A673 (cell line): ENCODE results near the gene ERH. TPM values are rescaled to one million over a fixed set of nuclear protein-coding genes. Genes with fewer than 3 reads are reported as not detected.

Experiments
- BruUV-seq: library from RNA; stranded (reverse); fragments of 400-500 nt; replicated peaks from 2 replicates; lab custom pipeline; 2021; lab: Mats Ljungman, UMichigan
- CTCF ChIA-PET: fragments of 300-600 bp; sonication (Branson Sonifier 250); formaldehyde crosslinking; loops from one replicate; lab custom pipeline; 2022; ENCODE audit warnings: antibody characterized with exemption; lab: Charles Lee
- POLR2A ChIA-PET: fragments of 300-600 bp; sonication (Branson Sonifier 250); formaldehyde crosslinking; loops from one replicate; lab custom pipeline; 2022; ENCODE audit warnings: antibody characterized with exemption; ENCODE audit not compliant: low non-redundant PET; lab: Charles Lee
- DNase-seq: peaks from one replicate; pipeline ENCODE4 v3.0.0-alpha.2; 2015; ENCODE audit warnings: low spot score
- H3K27ac ChIP-seq: fragments of 200-600 bp; sonication (generic); 2 replicates; pipeline ENCODE4 v1.5.1; 2016; ENCODE audit warnings: mixed run types, low read depth, mild to moderate bottlenecking, mixed read lengths, antibody characterized with exemption, low read length; ENCODE audit not compliant: poor library complexity, severe bottlenecking
- H3K27me3 ChIP-seq: fragments of 200-600 bp; sonication (generic); replicated peaks from 2 replicates; pipeline ENCODE4 v1.6.1; 2017; ENCODE audit warnings: mixed run types, low read depth, mild to moderate bottlenecking, mixed read lengths, antibody characterized with exemption, low read length; ENCODE audit not compliant: insufficient read depth, poor library complexity
- H3K36me3 ChIP-seq: fragments of 200-600 bp; sonication (generic); 2 replicates; pipeline ENCODE4 v1.6.1; 2016; ENCODE audit warnings: mixed run types, mild to moderate bottlenecking, mixed read lengths, antibody characterized with exemption, low read length; ENCODE audit not compliant: insufficient read depth, poor library complexity, severe bottlenecking
- H3K4me1 ChIP-seq: fragments of 200-600 bp; sonication (generic); 2 replicates; pipeline ENCODE4 v1.6.1; 2017; ENCODE audit warnings: mixed run types, mild to moderate bottlenecking, mixed read lengths, antibody characterized with exemption, low read length; ENCODE audit not compliant: insufficient read depth, poor library complexity, severe bottlenecking
- H3K4me3 ChIP-seq: fragments of 200-600 bp; sonication (generic); 2 replicates; pipeline ENCODE4 v1.5.1; 2016; ENCODE audit warnings: low read depth, mixed run types, mild to moderate bottlenecking, mixed read lengths, low read length; ENCODE audit not compliant: poor library complexity, severe bottlenecking
- H3K9me3 ChIP-seq: fragments of 200-600 bp; sonication (generic); 2 replicates; pipeline ENCODE4 v1.6.1; 2016; ENCODE audit warnings: mixed run types, low read depth, mild to moderate bottlenecking, mixed read lengths, antibody characterized with exemption, low read length; ENCODE audit not compliant: poor library complexity, severe bottlenecking
- EZH2 ChIP-seq: fragments of 200-600 bp; sonication (generic); IDR thresholded peaks from 2 replicates; pipeline ENCODE4 v1.6.1; 2017; ENCODE audit warnings: borderline replicate concordance, low read depth, mild to moderate bottlenecking, mixed read lengths, antibody characterized with exemption, low read length; ENCODE audit not compliant: poor library complexity, severe bottlenecking
- intact Hi-C: fragments of 100-400 bp; cut with micrococcal nuclease; formaldehyde crosslinking; loops from one replicate; pipeline ENCODE4 v1.10.0; 2022; ENCODE audit not compliant: unreplicated experiment
- total RNA-seq: library from RNA; stranded (reverse); gene quantifications from 2 replicates; pipeline ENCODE4 v1.2.3, GENCODE V29; 2021
- TF ChIP-seq, protein P1 (sequence below): fragments of 300-800, 200-600 bp; sonication (generic); conservative IDR thresholded peaks from 2 replicates; pipeline ENCODE4 v1.5.1; 2017; ENCODE audit warnings: low read depth, mild to moderate bottlenecking, antibody characterized with exemption, low read length, moderate library complexity, mixed read lengths

The ERH gene
- total RNA-seq, 1 experiment from 2014 or later, result 472 TPM

DNA sequence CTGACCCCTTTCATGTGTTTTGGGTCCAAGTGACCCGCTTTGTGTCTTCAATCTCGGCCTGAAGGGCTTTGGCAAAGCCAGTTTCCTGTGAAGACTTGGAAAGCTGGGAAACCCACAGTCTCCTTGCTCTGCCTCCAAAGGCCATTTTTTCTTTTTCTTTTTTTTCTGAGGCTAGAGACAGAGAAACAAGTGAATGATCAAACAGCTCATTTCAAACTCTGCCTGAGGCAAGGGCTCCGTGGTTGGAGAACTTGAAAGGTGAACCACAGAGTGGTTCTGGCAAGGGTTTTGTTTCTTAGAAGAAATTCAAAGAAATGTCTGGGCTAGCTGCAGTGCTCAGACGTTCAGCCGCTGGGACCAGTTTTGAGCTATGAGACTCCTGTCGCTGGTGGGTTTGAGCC lies 62.7 kb downstream of the ERH start:
- H3K36me3 ChIP-seq, result no peaks in the 10 kb centered on the region
- no TSS peak for BruUV-seq
- H3K4me3 ChIP-seq, result no peak overlapping the region
- no peaks in the 10 kb centered on the region for H3K4me1 ChIP-seq
- no peaks in the 10 kb centered on the region for H3K9me3 ChIP-seq
- H3K27ac ChIP-seq, result no peak overlapping the region
- POLR2A ChIA-PET, result no interaction called here
- no peak for DNase-seq
- intact Hi-C loops, result no loop called here
- no peak for TF ChIP-seq EZH2
- TF ChIP-seq, protein P1, sequence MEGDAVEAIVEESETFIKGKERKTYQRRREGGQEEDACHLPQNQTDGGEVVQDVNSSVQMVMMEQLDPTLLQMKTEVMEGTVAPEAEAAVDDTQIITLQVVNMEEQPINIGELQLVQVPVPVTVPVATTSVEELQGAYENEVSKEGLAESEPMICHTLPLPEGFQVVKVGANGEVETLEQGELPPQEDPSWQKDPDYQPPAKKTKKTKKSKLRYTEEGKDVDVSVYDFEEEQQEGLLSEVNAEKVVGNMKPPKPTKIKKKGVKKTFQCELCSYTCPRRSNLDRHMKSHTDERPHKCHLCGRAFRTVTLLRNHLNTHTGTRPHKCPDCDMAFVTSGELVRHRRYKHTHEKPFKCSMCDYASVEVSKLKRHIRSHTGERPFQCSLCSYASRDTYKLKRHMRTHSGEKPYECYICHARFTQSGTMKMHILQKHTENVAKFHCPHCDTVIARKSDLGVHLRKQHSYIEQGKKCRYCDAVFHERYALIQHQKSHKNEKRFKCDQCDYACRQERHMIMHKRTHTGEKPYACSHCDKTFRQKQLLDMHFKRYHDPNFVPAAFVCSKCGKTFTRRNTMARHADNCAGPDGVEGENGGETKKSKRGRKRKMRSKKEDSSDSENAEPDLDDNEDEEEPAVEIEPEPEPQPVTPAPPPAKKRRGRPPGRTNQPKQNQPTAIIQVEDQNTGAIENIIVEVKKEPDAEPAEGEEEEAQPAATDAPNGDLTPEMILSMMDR, result no peak
- CTCF ChIA-PET, result no interaction called here
- no peaks in the 10 kb centered on the region for H3K27me3 ChIP-seq

DNA sequence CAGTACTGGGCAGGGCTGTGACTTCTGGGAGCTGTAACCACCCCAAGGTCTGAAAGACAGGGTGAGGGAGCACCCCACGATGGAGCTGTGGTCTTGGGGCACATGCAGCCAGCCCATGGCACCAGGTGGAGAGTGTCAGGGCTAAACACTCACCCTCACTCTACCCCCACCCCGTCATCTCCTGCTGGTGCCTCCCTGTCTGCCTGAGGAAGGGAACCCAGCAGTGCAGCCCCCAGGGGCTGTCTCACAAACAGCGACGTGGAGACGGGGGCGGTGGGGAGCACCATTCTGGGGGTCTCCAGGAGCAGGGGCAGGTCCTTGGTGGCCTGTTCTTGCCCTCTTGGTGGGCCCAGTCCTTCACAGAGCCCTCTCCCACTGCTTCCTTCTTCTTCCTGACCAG lies 63.5 kb downstream of the ERH start:
- H3K9me3 ChIP-seq, result no peaks in the 10 kb centered on the region
- no peak for DNase-seq
- POLR2A ChIA-PET, result no interaction called here

DNA sequence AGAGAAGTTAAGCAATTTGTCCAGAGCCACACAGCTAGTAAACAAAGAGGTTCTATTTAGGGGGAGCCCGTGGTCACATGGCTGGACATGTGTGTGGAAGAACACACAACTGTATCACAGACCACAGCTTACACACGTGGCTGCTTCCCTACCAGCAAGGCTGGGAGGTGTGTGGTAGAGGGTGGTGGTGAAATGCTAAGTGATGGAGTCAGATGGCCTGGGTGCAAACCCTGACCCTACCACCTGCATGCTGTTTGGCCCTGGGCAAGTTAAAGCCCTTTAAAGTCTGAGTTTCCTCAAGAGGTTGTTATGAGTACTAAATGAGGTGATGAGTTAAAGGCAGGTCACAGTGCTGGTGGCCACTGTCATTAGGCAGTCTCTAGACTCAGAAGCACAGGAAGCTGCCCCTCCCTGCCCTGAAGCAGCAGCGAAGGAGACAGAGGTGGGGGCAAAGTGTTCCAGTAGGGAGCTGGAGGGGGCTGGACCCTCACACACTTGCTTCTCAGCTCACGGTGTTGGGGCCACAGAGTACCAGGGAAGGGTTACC lies 64.2 kb downstream of the ERH start:
- intact Hi-C loops, result no loop called here
- Histone ChIP-seq H3K36me3 (no peaks in the 10 kb centered on the region), H3K27ac (no peak overlapping the region), H3K9me3 (no peaks in the 10 kb centered on the region), H3K4me1 (no peaks in the 10 kb centered on the region), H3K4me3 (no peak overlapping the region), H3K27me3 (no peaks in the 10 kb centered on the region)
- POLR2A ChIA-PET, result no interaction called here
- no TSS peak for BruUV-seq
- CTCF ChIA-PET, result no interaction called here
- TF ChIP-seq EZH2, result no peak
- TF ChIP-seq, protein P1, result no peak
- no peak for DNase-seq

More for the DNA sequence above, 63.5 kb downstream of the ERH start:
- Histone ChIP-seq H3K36me3 (no peaks in the 10 kb centered on the region), H3K27me3 (no peaks in the 10 kb centered on the region), H3K4me1 (no peaks in the 10 kb centered on the region), H3K27ac (no peak overlapping the region), H3K4me3 (no peak overlapping the region)
- no TSS peak for BruUV-seq
- intact Hi-C loops, result no loop called here
- CTCF ChIA-PET, result no interaction called here
- no peak for TF ChIP-seq EZH2

DNA sequence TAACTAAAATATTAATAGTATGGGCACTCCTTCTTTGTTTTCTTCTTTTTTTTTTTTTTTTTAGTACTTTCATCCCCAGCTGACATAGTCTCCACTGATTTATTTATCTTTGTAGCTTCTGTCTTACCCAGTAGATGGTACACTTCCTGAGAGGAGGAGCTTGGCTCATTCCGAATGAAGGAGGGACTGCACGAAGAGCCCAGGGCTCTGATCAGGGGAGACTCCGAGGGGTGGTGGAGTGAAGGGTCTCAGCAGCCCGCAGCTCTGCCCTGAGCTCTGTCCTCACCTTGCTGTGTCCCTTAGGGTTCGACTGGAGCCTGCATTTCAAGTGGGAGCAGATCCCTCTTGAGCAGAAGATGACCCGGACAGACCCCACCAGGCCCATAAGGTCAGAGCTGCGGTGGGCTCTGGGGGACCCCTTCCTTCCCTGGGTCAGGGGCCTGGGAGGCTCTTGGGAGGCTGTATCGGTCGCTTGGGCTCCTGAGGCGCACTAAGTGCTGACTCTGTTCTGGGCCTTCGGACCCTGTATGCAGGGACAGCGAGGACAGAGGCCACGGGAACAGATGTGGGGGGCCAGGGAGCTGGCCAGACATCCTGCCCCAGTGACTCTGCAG lies 65.2 kb downstream of the ERH start:
- POLR2A ChIA-PET, result no interaction called here
- Histone ChIP-seq H3K4me3 (no peak overlapping the region), H3K4me1 (no peaks in the 10 kb centered on the region), H3K27ac (no peak overlapping the region), H3K36me3 (no peaks in the 10 kb centered on the region), H3K27me3 (no peaks in the 10 kb centered on the region), H3K9me3 (no peaks in the 10 kb centered on the region)
- CTCF ChIA-PET, result no interaction called here
- intact Hi-C loops, result no loop called here
- DNase-seq, result no peak
- no peak for TF ChIP-seq EZH2
- TF ChIP-seq, protein P1, result no peak
- BruUV-seq, result no TSS peak
